A549 treated with CpdA at 1 μM for 4 hours (cell line): ENCODE measurements around the gene PDCD4. TPM values are rescaled to one million over a fixed set of nuclear protein-coding genes. Genes with fewer than 3 reads are reported as not detected.

Experiments used
- total RNA-seq: library from RNA; stranded (reverse); fragments of 200-300 nt; extraction: Qiagen RNA extraction; gene quantifications from 5 replicates; pipeline ENCODE4 v1.2.3, GENCODE V29; 2022; ENCODE audit warnings: low read depth

The PDCD4 gene
- total RNA-seq: 28.8 to 41.3 TPM (median 31.5 TPM) in 5 replicates

GRCh38 chr10:110871298-110872084 is at the start of gene PDCD4:
TSS of gene PDCD4 (plus strand) at chr10:110871928. CDS start at chr10:110876028, 4,100 bp downstream.

GRCh38 chr10:110918643-110919348 is 47.1 kb downstream of the PDCD4 start, which contains the start of gene BBIP1:
TSS of gene BBIP1 (minus strand) at chr10:110919180. CDS start at chr10:110918157, 1,023 bp downstream.

DNA sequence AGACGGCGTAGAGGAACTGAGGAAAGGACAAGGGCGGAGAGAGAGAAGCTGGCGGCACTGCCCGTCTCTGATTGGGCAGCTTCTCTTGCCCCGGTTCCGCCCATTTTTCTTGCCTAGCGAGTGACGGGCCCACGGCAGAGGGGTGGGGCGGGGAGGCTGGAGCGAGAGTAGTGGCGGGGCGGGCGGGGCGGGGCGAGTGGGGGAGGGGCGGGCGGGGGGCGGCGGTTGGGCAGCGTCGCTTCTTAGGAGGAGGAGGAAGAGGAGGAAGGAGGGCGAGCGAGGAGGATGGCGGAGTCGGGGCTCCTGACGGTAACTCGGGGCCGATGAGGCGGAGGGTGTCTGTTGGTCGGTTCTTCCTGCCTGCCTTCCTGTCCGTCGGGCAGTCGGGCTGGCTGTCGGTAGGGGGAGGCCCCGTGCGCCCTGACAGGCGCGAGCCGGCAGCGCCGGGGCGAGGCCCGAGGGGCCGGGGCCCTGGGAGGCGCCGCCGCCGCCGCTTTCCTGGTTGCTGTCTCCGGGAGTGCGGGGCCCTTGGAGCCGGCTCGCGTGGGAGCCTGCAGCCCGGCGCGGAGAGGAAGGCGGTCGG is 47.7 kb downstream of the PDCD4 start, which contains the start of gene SHOC2:
SHOC2 (plus strand) TSS at position 256 of the 583 bp plus-strand sequence. CDS start 44,755 bp downstream, outside the sequence.

Other genes with a start within 250 kb of the PDCD4 start
- 1.1 to 1.8 TPM (median 1.4 TPM) in 5 replicates for gene RBM20, start 227.6 kb upstream of the PDCD4 start, total RNA-seq
- gene BBIP1, start 47.3 kb downstream of the PDCD4 start, total RNA-seq: 35.2 to 46.5 TPM (median 35.6 TPM) in 5 replicates
- gene SHOC2, start 47.7 kb downstream of the PDCD4 start, total RNA-seq: 15.4 to 26.0 TPM (median 17.3 TPM) in 5 replicates
- gene ADRA2A, start 205.1 kb downstream of the PDCD4 start, total RNA-seq: 0.03 to 0.07 TPM in 2 of 5 replicates, not detected in the others